A549 (cell line): ENCODE measurements around the gene FBN3. TPM values are rescaled to one million over a fixed set of nuclear protein-coding genes. Genes with fewer than 3 reads are reported as not detected.
A peak's percentile ranks its signal among the peaks of the same experiment; 100 is the strongest.

Experiments used
- ATAC-seq, 2 experiments: fragments of 200-7000 bp in 1 of 2; fragments of >200 bp in 1 of 2; cut with Nextera tagmentation in 1 of 2; cut with Tn5 transposase in 1 of 2; 3 replicates each; pipeline versions ENCODE4 v1.8.0 to v1.9.1; 2018 to 2020; ENCODE audit warnings: mild to moderate bottlenecking in 1 of 2, moderate library complexity in 1 of 2
- CTCF ChIA-PET: fragments of 300-600 bp; sonication (Branson Sonifier 250); formaldehyde crosslinking; extraction: SDS; loops from one replicate; lab custom pipeline; 2021; ENCODE audit warnings: antibody characterized with exemption, inconsistent platforms; lab: Yijun Ruan, JAX
- POLR2A ChIA-PET: fragments of 350-600 bp; formaldehyde crosslinking; extraction: SDS; loops from one replicate; lab custom pipeline; 2021; ENCODE audit warnings: antibody characterized with exemption, inconsistent platforms; lab: Yijun Ruan, JAX
- DNase-seq, 2 experiments: peaks; one replicate each; pipeline versions ENCODE4 v3.0.0 to v3.0.0-alpha.2; 2011 to 2016; ENCODE audit warnings: low read depth in 1 of 2, low spot score in 1 of 2
- FAIRE-seq: peaks from 2 replicates; lab custom pipeline; 2011; peaks lifted over from hg19 to GRCh38; lab: Jason Lieb, UNC
- H3K27ac ChIP-seq, 2 experiments: fragments of >200 bp; sonication (Bioruptor Twin); formaldehyde crosslinking; 3 replicates each; pipeline ENCODE4 v1.5.1; 2016 to 2017
- H3K4me1 ChIP-seq: fragments of >200 bp; sonication (Bioruptor Twin); formaldehyde crosslinking; 3 replicates; pipeline ENCODE4 v1.6.1; 2016
- H3K4me2 ChIP-seq: fragments of >200 bp; sonication (Bioruptor Twin); formaldehyde crosslinking; 3 replicates; pipeline ENCODE4 v1.6.1; 2016
- H3K4me3 ChIP-seq: fragments of >200 bp; sonication (Bioruptor Twin); formaldehyde crosslinking; 3 replicates; pipeline ENCODE4 v1.5.1; 2016
- H3K9me3 ChIP-seq: fragments of >200 bp; sonication (Bioruptor Twin); formaldehyde crosslinking; 3 replicates; pipeline ENCODE4 v1.6.1; 2016
- BHLHE40 ChIP-seq: IDR thresholded peaks from 2 replicates; pipeline ENCODE4 v1.6.1; 2012; ENCODE audit warnings: low read depth, low read length, inconsistent platforms
- EHF ChIP-seq: fragments of 250-450 bp; sonication (Bioruptor Pico); IDR thresholded peaks from 2 replicates; pipeline ENCODE4 v1.5.0; 2020; ENCODE audit warnings: mild to moderate bottlenecking
- HDAC2 ChIP-seq: fragments of 200-600 bp; sonication (generic); IDR thresholded peaks from 2 replicates; pipeline ENCODE4 v1.6.1; 2016
- HOXA7 ChIP-seq: fragments of 250-450 bp; sonication (Bioruptor Pico); IDR thresholded peaks from 2 replicates; pipeline ENCODE4 v1.5.0; 2020; ENCODE audit warnings: mild to moderate bottlenecking, moderate library complexity
- MAFK ChIP-seq: fragments of 450-650 bp; IDR thresholded peaks from 2 replicates; pipeline ENCODE4 v1.6.1; 2014; ENCODE audit not compliant: partially characterized antibody
- NFE2L2 ChIP-seq: fragments of 150-350 bp; conservative IDR thresholded peaks from 2 replicates; pipeline ENCODE4 v1.6.1; 2014; ENCODE audit warnings: low read length
- NPAS2 ChIP-seq: fragments of 250-450 bp; sonication (Bioruptor Pico); IDR thresholded peaks from 2 replicates; pipeline ENCODE4 v1.8.0; 2022; ENCODE audit warnings: mild to moderate bottlenecking, moderate library complexity, borderline replicate concordance
- PBX3 ChIP-seq: IDR thresholded peaks from 2 replicates; pipeline ENCODE4 v1.6.1; 2012
- RAD21 ChIP-seq, 2 experiments: fragments of >200 bp in 1 of 2; sonication (Bioruptor Twin) in 1 of 2; formaldehyde crosslinking in 1 of 2; IDR thresholded peaks in 1 of 2; conservative IDR thresholded peaks in 1 of 2; 2 replicates in 1 of 2; 3 replicates in 1 of 2; pipeline ENCODE4 v1.6.1; 2012 to 2018; ENCODE audit warnings: inconsistent platforms in 1 of 2
- SMC3 ChIP-seq: fragments of >200 bp; sonication (Bioruptor Twin); formaldehyde crosslinking; IDR thresholded peaks from 3 replicates; pipeline ENCODE4 v1.6.1; 2018; ENCODE audit warnings: inconsistent platforms
- WGBS: methylation state at CpG from one replicate; pipeline ENCODE4 v1.1.6; 2017; ENCODE audit errors: missing lambda C conversion rate; 5-methylcytosine and 5-hydroxymethylcytosine counted together
- polyA plus RNA-seq, 4 experiments: library from polyadenylated mRNA; depleted of rRNA in 3 of 4; stranded (reverse); fragments of >200 nt; fragmentation: RNase III in 1 of 4; extraction: RNeasy Plus Mini Kit Qiagen cat#74134 plus additional on column Dnase treatment in 1 of 4; gene quantifications; 2 replicates in 3 of 4; 3 replicates in 1 of 4; pipeline ENCODE4 v1.2.3, GENCODE V29; 2011 to 2017
- TF ChIP-seq, protein P1 (sequence below): fragments of 450-650 bp; IDR thresholded peaks from 2 replicates; pipeline ENCODE4 v1.6.1; 2014; ENCODE audit warnings: antibody characterized with exemption
- TF ChIP-seq, protein P2 (sequence below): fragments of >200 bp; sonication (Bioruptor Twin); formaldehyde crosslinking; IDR thresholded peaks from 3 replicates; pipeline ENCODE4 v1.5.1; 2016
- TF ChIP-seq, protein P3 (sequence below): fragments of 250-450 bp; sonication (Bioruptor Pico); IDR thresholded peaks from 2 replicates; pipeline ENCODE4 v1.5.0; 2020; ENCODE audit warnings: low read depth, mild to moderate bottlenecking, moderate library complexity
- TF ChIP-seq, protein P4 (sequence below): IDR thresholded peaks from 2 replicates; pipeline ENCODE4 v1.6.1; 2012
- TF ChIP-seq, protein P5 (sequence below): fragments of 250-450 bp; sonication (Bioruptor Pico); IDR thresholded peaks from 2 replicates; pipeline ENCODE4 v1.5.0; 2021; ENCODE audit warnings: mild to moderate bottlenecking, moderate library complexity, borderline replicate concordance

The FBN3 gene
- polyA plus RNA-seq, 2 of the 4 experiments (the other 2 are of a cell fraction), result not detected

- Histone ChIP-seq H3K4me1 (peaks cover 2% of the 10 kb centered on the region; the same call in 1 of the 3 replicates), H3K27ac (no peak overlapping the region), H3K9me3 (no peaks in the 10 kb centered on the region), H3K4me2 (no peak overlapping the region), H3K4me3 (no peak overlapping the region)
- DNase-seq (no peak), ATAC-seq (peak in 1 of 2 experiments; percentile 59; a peak in 3 of 6 replicates), FAIRE-seq (no peak)
- 41% methylated on average over 8 of the region's 23 CpGs for WGBS
- ChIA-PET CTCF (interaction anchor here (0.6 to 1.1 kb wide), 3 partner anchors 25 to 465 kb away, joined by 3 to 4 read pairs (median 3); no protein-coding TSS in a partner anchor), POLR2A (no interaction called here)
- TF ChIP-seq, protein P1, sequence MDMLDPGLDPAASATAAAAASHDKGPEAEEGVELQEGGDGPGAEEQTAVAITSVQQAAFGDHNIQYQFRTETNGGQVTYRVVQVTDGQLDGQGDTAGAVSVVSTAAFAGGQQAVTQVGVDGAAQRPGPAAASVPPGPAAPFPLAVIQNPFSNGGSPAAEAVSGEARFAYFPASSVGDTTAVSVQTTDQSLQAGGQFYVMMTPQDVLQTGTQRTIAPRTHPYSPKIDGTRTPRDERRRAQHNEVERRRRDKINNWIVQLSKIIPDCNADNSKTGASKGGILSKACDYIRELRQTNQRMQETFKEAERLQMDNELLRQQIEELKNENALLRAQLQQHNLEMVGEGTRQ, result no peak
- peak in 1 of 2 experiments; percentile 22; a peak in 2 of 5 replicates for TF ChIP-seq RAD21 (conservative IDR thresholded peaks at IDR 0.05 in 1 of 2, IDR thresholded peaks at IDR 0.05 in 1 of 2)
- TF ChIP-seq, protein P2, sequence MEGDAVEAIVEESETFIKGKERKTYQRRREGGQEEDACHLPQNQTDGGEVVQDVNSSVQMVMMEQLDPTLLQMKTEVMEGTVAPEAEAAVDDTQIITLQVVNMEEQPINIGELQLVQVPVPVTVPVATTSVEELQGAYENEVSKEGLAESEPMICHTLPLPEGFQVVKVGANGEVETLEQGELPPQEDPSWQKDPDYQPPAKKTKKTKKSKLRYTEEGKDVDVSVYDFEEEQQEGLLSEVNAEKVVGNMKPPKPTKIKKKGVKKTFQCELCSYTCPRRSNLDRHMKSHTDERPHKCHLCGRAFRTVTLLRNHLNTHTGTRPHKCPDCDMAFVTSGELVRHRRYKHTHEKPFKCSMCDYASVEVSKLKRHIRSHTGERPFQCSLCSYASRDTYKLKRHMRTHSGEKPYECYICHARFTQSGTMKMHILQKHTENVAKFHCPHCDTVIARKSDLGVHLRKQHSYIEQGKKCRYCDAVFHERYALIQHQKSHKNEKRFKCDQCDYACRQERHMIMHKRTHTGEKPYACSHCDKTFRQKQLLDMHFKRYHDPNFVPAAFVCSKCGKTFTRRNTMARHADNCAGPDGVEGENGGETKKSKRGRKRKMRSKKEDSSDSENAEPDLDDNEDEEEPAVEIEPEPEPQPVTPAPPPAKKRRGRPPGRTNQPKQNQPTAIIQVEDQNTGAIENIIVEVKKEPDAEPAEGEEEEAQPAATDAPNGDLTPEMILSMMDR, result no peak
- TF ChIP-seq, all 56 proteins: peak for 1
Measured at GRCh38 chr19:8116437-8117293, 32.7 kb downstream of the FBN3 start.

DNA sequence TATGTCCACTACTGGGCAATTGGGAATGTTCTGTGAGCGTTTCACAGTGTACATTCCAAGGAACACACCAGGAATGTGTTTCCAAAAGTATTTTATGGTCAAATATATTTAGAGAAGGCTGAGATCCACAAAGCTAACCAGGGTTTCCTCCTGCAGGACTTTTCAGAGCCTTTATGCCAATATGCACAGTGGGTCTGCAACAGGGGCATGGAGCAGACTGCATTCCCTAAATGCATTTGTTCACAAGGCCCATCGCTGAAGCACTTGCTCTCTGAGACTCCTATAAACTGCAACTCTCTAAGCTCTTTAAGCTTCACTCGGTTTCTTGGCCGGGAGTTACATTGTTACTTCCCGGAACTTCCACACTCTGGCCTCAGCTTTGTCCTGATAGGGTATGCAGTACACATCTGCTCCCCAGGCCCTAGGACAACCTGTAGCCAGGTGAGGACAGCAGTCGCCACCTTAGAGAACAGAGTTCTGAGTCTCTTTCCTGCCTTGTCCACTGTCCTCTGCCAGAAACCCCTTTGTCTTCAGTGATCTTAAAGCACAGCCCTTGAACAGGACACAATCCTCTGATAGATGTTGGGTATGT, 33.5 kb downstream of the FBN3 start:
- Histone ChIP-seq H3K4me1 (peaks cover 2% of the 10 kb centered on the region; the same call in 1 of the 3 replicates), H3K9me3 (no peaks in the 10 kb centered on the region), H3K4me2 (no peak overlapping the region), H3K27ac (no peak overlapping the region)
- ChIA-PET POLR2A (no interaction called here), CTCF (interaction anchor here (0.6 to 1.1 kb wide), 2 partner anchors 71 to 465 kb away, joined by 3 to 4 read pairs; no protein-coding TSS in a partner anchor)
- FAIRE-seq (no peak), ATAC-seq (no peak), DNase-seq (no peak)
- no peak for TF ChIP-seq PBX3
- TF ChIP-seq, all 56 proteins: peak for 0
- 34% methylated on average over 6 of the region's 6 CpGs for WGBS
- H3K4me3 ChIP-seq, result no peak overlapping the region

GRCh38 chr19:8113017-8113416, 36.4 kb downstream of the FBN3 start:
- WGBS, result 24% methylated on average over 5 of the region's 5 CpGs
- POLR2A ChIA-PET, result no interaction called here
- H3K4me1 ChIP-seq, result peaks cover 2% of the 10 kb centered on the region; the same call in 1 of the 3 replicates

More at GRCh38 chr19:8113017-8113416, 36.4 kb downstream of the FBN3 start:
- Histone ChIP-seq H3K4me2 (no peak overlapping the region), H3K27ac (no peak overlapping the region), H3K4me3 (no peak overlapping the region), H3K9me3 (no peaks in the 10 kb centered on the region)
- no peak for ATAC-seq
- no peak for DNase-seq
- TF ChIP-seq, protein P3, sequence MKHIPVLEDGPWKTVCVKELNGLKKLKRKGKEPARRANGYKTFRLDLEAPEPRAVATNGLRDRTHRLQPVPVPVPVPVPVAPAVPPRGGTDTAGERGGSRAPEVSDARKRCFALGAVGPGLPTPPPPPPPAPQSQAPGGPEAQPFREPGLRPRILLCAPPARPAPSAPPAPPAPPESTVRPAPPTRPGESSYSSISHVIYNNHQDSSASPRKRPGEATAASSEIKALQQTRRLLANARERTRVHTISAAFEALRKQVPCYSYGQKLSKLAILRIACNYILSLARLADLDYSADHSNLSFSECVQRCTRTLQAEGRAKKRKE (CRISPR knock-in tag), result no peak
- TF ChIP-seq BHLHE40 (no peak), NPAS2 (CRISPR knock-in tag) (no peak), HDAC2 (no peak), MAFK (no peak), SMC3 (no peak), NFE2L2 (no peak), HOXA7 (CRISPR knock-in tag) (no peak), EHF (CRISPR knock-in tag) (no peak)
- TF ChIP-seq, protein P4, sequence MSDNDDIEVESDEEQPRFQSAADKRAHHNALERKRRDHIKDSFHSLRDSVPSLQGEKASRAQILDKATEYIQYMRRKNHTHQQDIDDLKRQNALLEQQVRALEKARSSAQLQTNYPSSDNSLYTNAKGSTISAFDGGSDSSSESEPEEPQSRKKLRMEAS, result no peak
- TF ChIP-seq, protein P5, sequence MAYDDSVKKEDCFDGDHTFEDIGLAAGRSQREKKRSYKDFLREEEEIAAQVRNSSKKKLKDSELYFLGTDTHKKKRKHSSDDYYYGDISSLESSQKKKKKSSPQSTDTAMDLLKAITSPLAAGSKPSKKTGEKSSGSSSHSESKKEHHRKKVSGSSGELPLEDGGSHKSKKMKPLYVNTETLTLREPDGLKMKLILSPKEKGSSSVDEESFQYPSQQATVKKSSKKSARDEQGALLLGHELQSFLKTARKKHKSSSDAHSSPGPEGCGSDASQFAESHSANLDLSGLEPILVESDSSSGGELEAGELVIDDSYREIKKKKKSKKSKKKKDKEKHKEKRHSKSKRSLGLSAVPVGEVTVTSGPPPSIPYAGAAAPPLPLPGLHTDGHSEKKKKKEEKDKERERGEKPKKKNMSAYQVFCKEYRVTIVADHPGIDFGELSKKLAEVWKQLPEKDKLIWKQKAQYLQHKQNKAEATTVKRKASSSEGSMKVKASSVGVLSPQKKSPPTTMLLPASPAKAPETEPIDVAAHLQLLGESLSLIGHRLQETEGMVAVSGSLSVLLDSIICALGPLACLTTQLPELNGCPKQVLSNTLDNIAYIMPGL (CRISPR knock-in tag), result no peak
- TF ChIP-seq, all 56 proteins: peak for 0
- CTCF ChIA-PET, result interaction anchor here (0.7 to 1.3 kb wide), 2 partner anchors 111 to 169 kb away, joined by 3 to 5 read pairs; no protein-coding TSS in a partner anchor
- no peak for FAIRE-seq
